Natural killer cell (primary cell): ENCODE results near the gene MAP4K3. TPM values are rescaled to one million over a fixed set of nuclear protein-coding genes. Genes with fewer than 3 reads are reported as not detected.

Source experiments
- ATAC-seq, 3 donors: fragments of 150-1000 bp in 2 of 3; fragments of 200-7000 bp in 1 of 3; cut with Tn5 transposase; 1 replicate in 1 of 3; 2 replicates in 2 of 3; pipeline ENCODE4 v1.10.0; 2021; ENCODE audit warnings: mild to moderate bottlenecking in 2 of 3, moderate library complexity in 2 of 3
- DNase-seq, 2 donors: peaks; one replicate each; pipeline versions ENCODE4 v3.0.0 to v3.0.0-alpha.2; 2013 to 2021; ENCODE audit warnings: mixed read lengths in 1 of 2
- H3K27ac ChIP-seq: one replicate; pipeline ENCODE4 v1.5.1; 2013; ENCODE audit warnings: mild to moderate bottlenecking, low read length
- H3K27me3 ChIP-seq: one replicate; pipeline ENCODE4 v1.6.1; 2013; ENCODE audit warnings: low read length; ENCODE audit not compliant: control insufficient read depth, insufficient read depth
- H3K36me3 ChIP-seq: one replicate; pipeline ENCODE4 v1.6.1; 2013; ENCODE audit warnings: low read length; ENCODE audit not compliant: control insufficient read depth, insufficient read depth
- H3K4me1 ChIP-seq: one replicate; pipeline ENCODE4 v1.6.1; 2013; ENCODE audit warnings: low read length; ENCODE audit not compliant: control insufficient read depth, insufficient read depth
- H3K4me3 ChIP-seq: one replicate; pipeline ENCODE4 v1.5.1; 2013; ENCODE audit warnings: low read length
- H3K9me3 ChIP-seq: one replicate; pipeline ENCODE4 v1.6.1; 2013; ENCODE audit warnings: low read length; ENCODE audit not compliant: control insufficient read depth, insufficient read depth
- H3K27ac Mint-ChIP-seq, 2 donors: one replicate each; pipeline ENCODE4 v1.8.0; 2022; ENCODE audit warnings: mild to moderate bottlenecking in 2 of 2, mixed read lengths in 2 of 2, moderate library complexity in 1 of 2
- H3K27me3 Mint-ChIP-seq, 2 donors: one replicate each; pipeline ENCODE4 v1.8.0; 2022; ENCODE audit warnings: low read depth in 2 of 2, mixed read lengths in 2 of 2
- H3K36me3 Mint-ChIP-seq: one replicate; pipeline ENCODE4 v1.8.0; 2022; ENCODE audit warnings: mixed read lengths
- H3K4me1 Mint-ChIP-seq, 2 donors: one replicate each; pipeline ENCODE4 v1.8.0; 2022; ENCODE audit warnings: mixed read lengths in 2 of 2
- H3K4me3 Mint-ChIP-seq: one replicate; pipeline ENCODE4 v1.8.0; 2022; ENCODE audit warnings: mild to moderate bottlenecking, moderate library complexity, mixed read lengths
- H3K9me3 Mint-ChIP-seq, 2 donors: one replicate each; pipeline ENCODE4 v1.8.0; 2022; ENCODE audit warnings: mixed read lengths in 2 of 2
- WGBS: methylation state at CpG from one replicate; pipeline ENCODE4 v1.1.7; 2013; ENCODE audit warnings: missing lambda C conversion rate; ENCODE audit not compliant: insufficient coverage; 5-methylcytosine and 5-hydroxymethylcytosine counted together
- intact Hi-C: fragments of 100-400 bp; cut with micrococcal nuclease; formaldehyde crosslinking; loops from one replicate; pipeline ENCODE4 v1.14.2; 2022
- total RNA-seq, 4 donors: library from RNA; stranded (reverse); fragments of 120-200 nt in 1 of 4; gene quantifications; one replicate each; pipeline versions ENCODE4 v1.2.3 to v1.2.4, GENCODE V29; 2013 to 2022
- TF ChIP-seq, protein P1 (sequence below): fragments of 200-600 bp; IDR thresholded peaks from one replicate; pipeline ENCODE4 v1.8.0; 2022; ENCODE audit warnings: antibody characterized with exemption

MAP4K3 gene
- total RNA-seq, 3 donors from 2014 or later (not counting 1 experiment from before 2014, with no cell fraction given), result 17.3 to 25.9 (median 20.3) TPM

DNA sequence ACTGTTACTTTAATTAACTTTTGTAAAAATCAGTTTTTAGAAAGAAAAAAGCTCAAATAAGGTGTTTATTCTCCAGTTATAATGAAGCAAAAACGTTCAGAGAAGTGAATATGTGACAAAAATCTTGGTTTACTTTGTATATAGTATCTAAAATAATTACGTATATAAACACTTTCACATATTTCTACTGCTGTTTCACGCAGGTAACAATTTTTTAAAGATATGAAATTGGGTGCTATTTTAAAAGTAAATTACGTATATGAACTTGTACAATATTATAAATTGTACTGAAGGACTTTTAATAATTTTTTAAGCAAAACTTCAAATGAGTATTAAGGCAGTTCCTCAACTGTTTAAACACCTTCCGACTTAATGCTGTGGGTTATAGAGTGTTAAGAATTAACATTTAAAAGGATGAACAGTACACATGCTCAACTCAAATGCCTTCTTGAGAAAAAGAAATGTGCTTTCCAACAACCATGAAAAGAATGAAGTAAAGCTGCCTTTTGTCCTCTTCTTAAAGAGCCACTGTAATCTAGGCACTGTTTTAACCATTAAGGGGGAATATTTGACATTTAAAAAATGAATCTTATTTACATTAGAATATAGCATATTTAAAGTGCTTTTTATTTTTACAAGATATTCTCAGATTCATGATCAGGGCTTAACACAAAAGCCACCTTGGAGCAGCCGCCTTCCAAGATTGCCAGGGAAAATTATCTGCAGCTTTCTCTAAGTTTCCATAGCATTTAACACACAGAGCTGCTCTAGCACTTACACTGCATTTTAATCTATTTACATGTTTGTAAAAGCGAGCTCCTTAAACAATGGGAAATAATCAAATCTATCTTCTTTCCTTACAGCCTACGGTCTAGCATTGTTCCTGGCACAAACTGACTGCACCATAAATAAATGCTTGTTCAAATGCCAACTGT, 136.8 kb downstream of the MAP4K3 start:
- Histone ChIP-seq H3K27me3 (no peaks in the 10 kb centered on the region), H3K4me1 (no peaks in the 10 kb centered on the region), H3K9me3 (no peaks in the 10 kb centered on the region), H3K27ac (no peak overlapping the region), H3K36me3 (no peaks in the 10 kb centered on the region), H3K4me3 (no peak overlapping the region)
- 96% methylated on average over 4 of the region's 8 CpGs for WGBS
- Mint-ChIP-seq H3K4me1 (no peaks in the 10 kb centered on the region), H3K36me3 (no peaks in the 10 kb centered on the region), H3K4me3 (no peak overlapping the region), H3K27ac (no peak overlapping the region), H3K9me3 (no peaks in the 10 kb centered on the region), H3K27me3 (no peaks in the 10 kb centered on the region)
- TF ChIP-seq, protein P1, sequence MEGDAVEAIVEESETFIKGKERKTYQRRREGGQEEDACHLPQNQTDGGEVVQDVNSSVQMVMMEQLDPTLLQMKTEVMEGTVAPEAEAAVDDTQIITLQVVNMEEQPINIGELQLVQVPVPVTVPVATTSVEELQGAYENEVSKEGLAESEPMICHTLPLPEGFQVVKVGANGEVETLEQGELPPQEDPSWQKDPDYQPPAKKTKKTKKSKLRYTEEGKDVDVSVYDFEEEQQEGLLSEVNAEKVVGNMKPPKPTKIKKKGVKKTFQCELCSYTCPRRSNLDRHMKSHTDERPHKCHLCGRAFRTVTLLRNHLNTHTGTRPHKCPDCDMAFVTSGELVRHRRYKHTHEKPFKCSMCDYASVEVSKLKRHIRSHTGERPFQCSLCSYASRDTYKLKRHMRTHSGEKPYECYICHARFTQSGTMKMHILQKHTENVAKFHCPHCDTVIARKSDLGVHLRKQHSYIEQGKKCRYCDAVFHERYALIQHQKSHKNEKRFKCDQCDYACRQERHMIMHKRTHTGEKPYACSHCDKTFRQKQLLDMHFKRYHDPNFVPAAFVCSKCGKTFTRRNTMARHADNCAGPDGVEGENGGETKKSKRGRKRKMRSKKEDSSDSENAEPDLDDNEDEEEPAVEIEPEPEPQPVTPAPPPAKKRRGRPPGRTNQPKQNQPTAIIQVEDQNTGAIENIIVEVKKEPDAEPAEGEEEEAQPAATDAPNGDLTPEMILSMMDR, result no peak
- ATAC-seq (no peak), DNase-seq (no peak)
- intact Hi-C loops, result no loop called here

DNA sequence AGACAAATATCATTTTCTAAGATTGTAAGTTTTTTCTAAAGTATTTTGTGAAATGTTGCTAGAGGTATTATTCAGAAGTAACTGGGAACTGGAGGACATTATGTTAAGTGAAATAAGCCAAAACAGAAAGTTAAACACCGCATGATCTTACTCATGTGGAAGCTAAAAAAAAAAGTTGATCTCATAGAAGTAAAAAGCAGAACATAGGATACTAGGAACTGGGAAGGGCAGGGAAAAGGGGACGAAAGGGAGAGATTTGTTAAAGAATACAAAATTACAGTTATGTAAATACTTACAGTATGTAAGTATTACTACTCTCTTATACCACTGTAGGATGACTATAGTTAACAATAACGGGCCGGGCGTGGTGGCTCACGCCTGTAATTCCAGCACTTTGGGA, 146.7 kb downstream of the MAP4K3 start:
- Histone ChIP-seq H3K36me3 (peaks cover 11% of the 10 kb centered on the region), H3K27ac (no peak overlapping the region), H3K4me1 (no peaks in the 10 kb centered on the region), H3K9me3 (no peaks in the 10 kb centered on the region), H3K27me3 (no peaks in the 10 kb centered on the region), H3K4me3 (no peak overlapping the region)
- Mint-ChIP-seq H3K9me3 (no peaks in the 10 kb centered on the region), H3K27ac (no peak overlapping the region), H3K36me3 (no peaks in the 10 kb centered on the region), H3K27me3 (no peaks in the 10 kb centered on the region), H3K4me3 (no peak overlapping the region), H3K4me1 (no peaks in the 10 kb centered on the region)
- DNase-seq, result no peak
- TF ChIP-seq, protein P1, result no peak
- intact Hi-C loops, result no loop called here
- no peak for ATAC-seq
- 100% methylated on average over 5 of the region's 6 CpGs for WGBS

DNA sequence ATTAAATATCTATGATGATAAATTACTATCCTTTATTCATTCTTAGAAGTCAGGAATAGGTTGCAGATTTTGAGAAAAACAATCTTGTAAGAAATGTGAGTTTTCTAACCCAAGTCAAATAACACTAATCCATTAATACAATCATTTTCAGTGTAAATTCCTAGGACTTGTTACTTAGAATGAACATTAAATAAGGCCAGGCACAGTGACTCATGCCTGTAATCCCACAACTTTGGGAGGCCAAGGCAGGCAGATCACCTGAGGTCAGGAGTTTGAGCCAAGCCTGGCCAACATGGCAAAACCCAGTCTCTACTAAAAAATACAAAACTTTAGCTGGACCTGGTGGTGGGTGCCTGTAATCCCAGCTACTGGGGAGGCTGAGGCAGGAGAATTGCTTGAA, 147.5 kb downstream of the MAP4K3 start:
- Mint-ChIP-seq H3K4me3 (no peak overlapping the region), H3K9me3 (no peaks in the 10 kb centered on the region), H3K4me1 (no peaks in the 10 kb centered on the region), H3K27me3 (no peaks in the 10 kb centered on the region), H3K27ac (no peak overlapping the region), H3K36me3 (no peaks in the 10 kb centered on the region)
- Histone ChIP-seq H3K27me3 (no peaks in the 10 kb centered on the region), H3K27ac (no peak overlapping the region), H3K9me3 (no peaks in the 10 kb centered on the region), H3K4me1 (no peaks in the 10 kb centered on the region), H3K4me3 (no peak overlapping the region), H3K36me3 (peaks cover 13% of the 10 kb centered on the region)
- TF ChIP-seq, protein P1, result no peak
- no peak for DNase-seq
- no peak for ATAC-seq
- intact Hi-C loops, result no loop called here

DNA sequence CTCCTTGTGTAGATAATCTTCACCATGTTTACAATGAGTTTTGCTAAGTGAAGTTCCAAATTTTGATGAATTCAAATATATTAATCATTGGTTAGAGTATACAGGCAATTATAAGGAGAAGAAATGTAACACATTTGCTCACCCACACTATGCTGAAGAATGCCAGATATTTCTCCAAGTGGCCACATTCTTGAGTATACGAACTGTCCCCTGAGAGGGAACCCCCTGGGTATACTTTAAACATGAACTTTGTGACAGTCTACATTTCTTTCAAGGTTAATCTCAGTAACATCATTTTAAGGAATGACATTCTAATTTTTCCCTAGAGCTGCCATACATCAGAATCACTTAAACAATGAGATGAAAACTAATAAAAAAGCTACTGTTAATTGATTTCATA, 153.5 kb downstream of the MAP4K3 start:
- Mint-ChIP-seq H3K27me3 (no peaks in the 10 kb centered on the region), H3K27ac (no peak overlapping the region), H3K9me3 (no peaks in the 10 kb centered on the region), H3K36me3 (no peaks in the 10 kb centered on the region), H3K4me1 (no peaks in the 10 kb centered on the region), H3K4me3 (no peak overlapping the region)
- DNase-seq, result no peak
- Histone ChIP-seq H3K36me3 (peaks cover 9% of the 10 kb centered on the region), H3K27ac (no peak overlapping the region), H3K4me1 (no peaks in the 10 kb centered on the region), H3K27me3 (no peaks in the 10 kb centered on the region), H3K4me3 (no peak overlapping the region), H3K9me3 (no peaks in the 10 kb centered on the region)
- TF ChIP-seq, protein P1, result no peak
- ATAC-seq, result no peak
- 87% methylated on average over 1 of the region's 1 CpG for WGBS
- intact Hi-C loops, result no loop called here
